HG03280 (cell line): ENCODE data around the gene HMGB2.

Source experiments
- ATAC-seq: cut with Tn5 transposase; IDR thresholded peaks from one replicate; pipeline ENCODE4 v1.9.1; 2021; ENCODE audit warnings: mild to moderate bottlenecking, moderate library complexity; ENCODE audit not compliant: unreplicated experiment

The HMGB2 gene

DNA sequence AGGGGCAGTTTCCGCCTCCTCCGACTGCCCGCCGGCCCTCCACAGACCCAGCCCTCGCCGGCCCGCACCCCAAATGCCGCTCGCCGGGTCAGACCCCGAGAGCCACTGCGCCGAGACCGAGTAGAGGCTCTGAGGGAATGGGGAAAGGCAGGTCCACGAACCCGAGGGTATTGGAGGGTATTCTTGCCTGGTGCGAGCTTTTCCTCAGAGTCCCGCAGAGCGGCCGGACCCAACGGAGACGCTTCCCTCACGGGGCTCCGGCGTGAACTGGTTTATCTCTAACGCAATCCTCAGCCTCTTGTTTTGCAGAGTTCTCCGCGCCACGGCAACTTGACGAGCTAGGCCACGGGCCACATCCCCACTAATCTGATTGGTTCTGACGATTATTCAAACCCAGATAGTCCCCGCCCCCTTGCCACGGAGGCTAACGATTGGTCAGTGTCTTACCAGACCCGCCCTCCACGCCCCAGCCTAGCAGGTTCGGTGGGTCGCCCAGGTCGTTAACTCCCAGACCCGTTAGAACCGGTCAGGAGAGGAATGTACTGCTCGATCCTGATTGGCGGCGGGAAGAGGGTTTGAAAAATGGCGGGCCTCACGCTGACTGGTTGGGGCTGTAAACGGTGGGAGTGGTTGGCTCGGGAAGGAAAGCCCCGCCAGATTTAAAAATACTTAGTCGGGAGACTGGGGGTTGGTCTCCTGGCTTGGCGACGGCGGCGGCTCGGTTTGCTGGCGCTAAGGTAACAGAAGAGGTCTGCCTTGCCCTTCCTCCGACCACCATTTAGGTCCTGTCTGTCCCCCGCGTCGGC, at the start of gene HMGB2:
TSS of gene HMGB2 (minus strand) at position 274 of the 806 bp plus-strand sequence. CDS start 709 bp downstream, outside the sequence.
- peak; percentile 96 for ATAC-seq

GRCh38 chr4:173382349-173382748, 48.2 kb upstream of the HMGB2 start:
- no peak for ATAC-seq

GRCh38 chr4:173381610-173382009, 47.5 kb upstream of the HMGB2 start:
- no peak for ATAC-seq

GRCh38 chr4:173380987-173381386, 46.8 kb upstream of the HMGB2 start:
- no peak for ATAC-seq

DNA sequence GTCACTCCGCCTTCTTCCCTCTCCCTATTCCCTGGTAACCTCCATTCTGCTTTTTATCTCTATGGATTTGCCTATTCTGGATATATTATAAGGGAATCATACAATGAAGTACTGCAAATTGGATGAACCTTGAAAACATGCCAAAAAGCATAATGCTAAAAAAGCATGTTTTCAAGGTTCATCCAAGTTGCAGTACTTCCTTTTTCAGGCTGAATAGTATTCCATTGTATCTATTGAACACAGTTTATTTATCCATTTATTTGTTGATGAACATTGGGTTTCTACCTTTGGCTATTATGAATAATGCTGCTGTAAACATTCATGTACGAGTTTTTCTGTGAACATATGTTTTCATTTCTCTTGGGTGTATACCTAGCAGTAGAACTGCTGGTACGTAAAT, 45.8 kb upstream of the HMGB2 start:
- ATAC-seq: no peak

GRCh38 chr4:173374588-173374987, 40.4 kb upstream of the HMGB2 start:
- no peak for ATAC-seq

- ATAC-seq: peak; percentile 28
Measured at GRCh38 chr4:173371292-173372192, 37.4 kb upstream of the HMGB2 start.

GRCh38 chr4:173370477-173371291, 36.5 kb upstream of the HMGB2 start, which contains the start of gene SAP30:
SAP30 (plus strand) TSS chr4:173370954; CDS start chr4:173371183, 229 bp downstream.
- ATAC-seq: peak; percentile 68

GRCh38 chr4:173370130-173370476, 35.9 kb upstream of the HMGB2 start:
- peak; percentile 4 for ATAC-seq

DNA sequence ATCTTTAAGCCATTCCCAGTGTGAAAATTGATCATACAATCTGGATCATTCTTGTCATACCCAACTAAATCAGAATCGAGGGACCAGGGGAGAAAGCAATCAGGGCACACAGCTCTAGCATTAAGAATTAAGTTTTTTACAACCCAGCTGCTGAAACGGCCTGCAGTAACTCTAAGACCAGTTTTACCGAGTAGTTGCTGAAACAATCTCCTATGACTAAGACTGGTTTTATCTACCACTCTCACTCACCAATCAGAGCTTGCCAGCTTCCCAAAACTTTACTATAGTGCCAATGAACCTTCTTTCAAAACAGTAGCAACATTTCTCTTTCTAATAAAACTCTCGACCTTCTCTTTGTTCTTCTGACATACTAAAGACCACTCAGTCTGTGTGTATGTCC, 33.8 kb upstream of the HMGB2 start:
- ATAC-seq: no peak

DNA sequence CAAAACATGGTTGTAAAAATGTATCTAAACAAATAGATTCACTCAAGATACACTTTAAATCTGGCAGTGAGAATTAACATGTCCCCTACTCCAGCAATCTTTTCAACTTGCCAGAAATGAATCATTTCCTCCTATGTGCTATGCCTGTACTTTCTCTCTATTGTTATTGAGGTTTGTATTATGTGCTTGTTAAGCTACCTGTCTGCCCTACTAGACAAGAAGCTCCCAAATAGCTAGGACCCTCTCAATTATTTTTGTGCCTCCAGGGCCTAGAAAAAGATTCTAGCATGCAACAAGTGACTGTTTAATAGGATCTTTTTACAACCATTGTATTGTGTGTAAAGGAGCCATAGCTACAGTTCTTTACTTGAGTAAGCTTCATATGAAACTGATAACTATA, 33.1 kb upstream of the HMGB2 start:
- no peak for ATAC-seq

DNA sequence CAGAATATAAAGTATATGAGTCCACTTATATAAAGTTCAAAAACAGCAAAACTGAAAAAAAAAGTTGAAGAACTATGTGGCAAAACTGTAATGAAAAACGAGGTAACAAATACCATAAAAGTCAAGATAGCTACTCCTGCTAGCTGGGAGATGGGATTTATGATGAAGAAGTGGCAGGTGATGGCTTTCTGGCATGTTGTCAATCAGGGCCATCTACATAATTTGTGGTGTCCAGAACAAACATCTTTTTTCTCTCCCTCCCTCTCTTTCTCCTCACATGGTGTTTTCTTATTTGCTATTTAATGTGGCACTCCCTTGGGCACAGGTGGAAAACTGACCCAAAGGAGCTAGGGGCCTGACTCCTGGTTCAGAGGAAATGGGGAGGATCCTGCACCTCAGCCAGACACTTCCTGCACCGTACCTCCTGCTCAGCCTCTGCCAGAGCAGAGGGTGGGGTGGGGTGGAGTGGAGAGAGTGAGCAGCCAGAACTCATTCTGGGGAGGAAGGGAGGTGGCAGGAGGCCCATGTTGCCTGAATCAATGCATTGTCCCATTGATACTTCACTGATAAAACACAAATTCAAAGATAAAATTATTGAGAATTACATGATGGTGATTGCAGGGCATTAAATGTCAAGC, 31.3 kb upstream of the HMGB2 start:
- no peak for ATAC-seq

DNA sequence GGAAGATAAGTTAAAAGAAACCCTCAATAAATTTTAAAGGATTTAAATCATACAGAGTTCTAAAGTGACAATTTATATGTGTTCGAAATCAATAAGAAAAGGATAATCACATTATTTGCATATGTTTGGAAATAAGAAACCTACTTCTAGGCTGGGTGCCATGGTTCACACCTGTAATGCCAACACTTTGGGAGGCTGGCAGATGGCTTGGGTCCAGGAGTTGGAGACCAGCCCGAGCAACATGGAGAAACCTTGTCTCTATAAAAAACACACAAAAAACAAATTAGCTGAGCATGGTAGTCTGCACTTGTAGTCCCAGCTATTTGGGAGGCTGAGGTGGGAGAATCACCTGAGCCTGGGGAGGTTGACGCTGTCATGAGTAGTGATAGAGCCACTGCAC, 28.5 kb upstream of the HMGB2 start:
- no peak for ATAC-seq

DNA sequence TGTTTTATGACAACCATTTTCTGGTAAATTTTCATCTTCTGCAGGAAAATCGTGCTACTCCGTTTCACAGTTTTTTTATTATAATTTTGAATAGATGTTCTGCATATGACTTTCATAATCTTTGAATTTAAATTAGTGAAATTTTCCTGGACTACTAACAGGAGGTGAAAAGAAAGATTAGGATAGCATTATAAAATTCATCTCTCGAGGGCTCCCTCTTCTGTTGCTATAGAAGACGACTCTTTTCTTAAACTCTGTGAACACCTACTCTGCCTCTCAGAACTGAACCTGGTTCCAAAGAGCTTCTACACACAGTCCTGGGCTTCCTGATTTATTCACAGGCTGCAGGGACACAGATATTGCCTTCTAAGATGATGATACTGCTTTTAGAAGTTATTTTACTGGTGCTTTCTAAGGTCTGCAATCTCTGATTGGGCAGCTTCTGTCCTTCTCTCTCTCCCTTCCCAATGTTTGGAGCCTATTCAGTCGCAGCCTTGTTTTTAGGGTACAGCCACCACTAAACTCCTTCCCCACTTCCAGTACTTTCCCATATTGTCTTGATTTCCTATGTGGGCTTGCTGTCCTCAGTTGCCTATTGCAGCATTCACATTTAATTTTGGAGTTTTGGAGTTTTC, 26.5 kb upstream of the HMGB2 start:
- ATAC-seq: no peak

DNA sequence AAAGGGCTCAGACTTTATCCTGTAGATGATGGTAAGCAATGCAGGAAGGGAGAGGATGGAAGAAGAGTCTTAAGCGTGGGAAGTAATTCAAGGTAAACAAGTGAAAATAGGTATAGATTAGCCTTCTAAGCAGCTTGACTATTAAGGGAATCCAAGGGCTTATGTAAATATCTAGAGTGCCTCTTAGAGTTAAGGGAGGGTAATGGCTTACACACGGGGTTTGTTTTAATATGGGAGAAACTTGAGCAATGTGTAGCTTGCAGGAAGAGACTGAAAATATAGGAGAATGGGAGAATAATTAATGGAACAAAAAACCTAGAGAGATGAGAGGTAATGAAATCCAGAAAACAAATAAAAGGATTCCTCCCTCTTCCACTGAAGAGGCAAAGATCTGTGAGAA, 23.8 kb upstream of the HMGB2 start:
- no peak for ATAC-seq

DNA sequence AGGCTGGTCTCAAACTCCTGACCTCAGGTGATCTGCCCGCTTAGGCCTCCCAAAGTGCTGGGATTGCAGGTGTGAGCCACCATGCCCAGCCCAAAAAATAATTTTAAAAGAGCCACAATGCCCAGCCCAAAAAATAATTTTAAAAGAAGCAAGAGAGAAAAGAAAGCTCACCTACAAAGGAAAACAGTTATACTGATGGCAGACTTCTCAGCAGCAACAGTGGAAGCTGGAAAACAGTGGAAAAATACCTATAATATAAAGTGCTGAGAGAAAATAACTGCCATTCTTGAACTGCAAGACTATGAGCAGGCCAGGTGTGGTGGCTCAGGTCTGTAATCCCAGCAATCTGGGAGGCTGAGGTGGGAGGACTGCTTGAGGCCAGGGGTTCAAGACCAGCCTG, 13.3 kb upstream of the HMGB2 start:
- ATAC-seq: no peak

DNA sequence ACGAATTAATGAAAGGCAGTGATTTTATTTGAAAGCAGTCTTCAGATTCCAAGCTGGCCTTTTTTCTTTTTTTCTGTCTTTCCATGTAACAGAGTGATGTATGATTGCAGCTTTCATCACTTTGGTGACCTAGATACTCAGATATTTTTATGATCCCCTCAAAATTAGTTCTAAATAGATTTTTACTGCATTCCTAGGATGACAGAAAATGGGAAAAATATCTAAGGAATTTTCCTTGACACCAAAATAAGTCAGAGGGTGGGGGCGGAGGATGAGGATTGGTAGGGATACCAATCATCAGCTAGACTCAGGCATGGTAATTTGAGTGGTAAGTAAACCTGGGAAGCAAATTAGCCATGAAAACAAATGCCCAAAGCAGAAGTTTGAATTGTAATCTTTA, 11.9 kb upstream of the HMGB2 start:
- no peak for ATAC-seq

DNA sequence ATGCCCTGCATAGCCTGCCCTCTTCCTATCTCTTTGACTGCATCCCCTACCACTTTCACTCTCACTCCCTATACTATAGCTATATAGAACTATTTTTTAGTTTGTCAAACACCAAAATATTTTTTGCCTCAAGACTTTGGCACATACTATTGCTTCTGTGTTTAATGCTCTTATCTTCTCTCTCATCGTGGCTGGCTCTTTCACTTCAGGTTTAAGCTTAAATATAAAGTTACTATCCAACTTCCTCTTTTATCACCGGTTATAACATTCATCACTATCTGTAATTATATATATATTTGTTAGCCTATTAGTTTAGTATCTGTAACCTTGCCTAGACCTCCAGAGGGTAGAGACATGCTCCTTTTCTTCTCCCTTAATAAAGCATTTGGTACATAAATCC, 11.5 kb upstream of the HMGB2 start:
- ATAC-seq: no peak

DNA sequence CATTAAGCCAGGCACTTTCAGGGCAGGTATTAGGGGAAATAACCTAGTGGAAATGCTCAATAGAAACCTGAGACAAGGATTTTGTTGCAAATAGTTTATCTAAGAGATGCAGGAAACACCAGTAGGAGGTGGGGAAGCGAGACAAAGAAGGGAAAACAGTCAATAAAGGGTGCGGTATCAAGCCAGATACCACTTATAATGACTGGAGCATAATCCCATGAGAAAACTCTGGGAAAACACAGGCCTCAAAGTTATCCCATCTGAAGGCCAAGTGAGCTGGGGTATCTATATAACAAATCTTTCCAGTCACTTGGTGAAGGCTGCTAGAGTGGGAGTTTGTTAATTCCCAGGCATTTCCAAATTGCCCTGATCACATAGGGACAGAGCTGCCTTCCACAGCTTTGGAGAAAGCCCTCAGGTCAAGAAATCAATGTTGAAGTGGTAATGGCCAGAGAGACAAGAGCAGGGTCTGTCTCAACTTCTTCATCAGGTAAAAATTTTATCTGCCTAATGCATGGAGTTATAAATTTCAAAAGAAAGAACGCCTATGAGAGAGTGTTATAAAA, 9.8 kb upstream of the HMGB2 start:
- ATAC-seq: no peak

GRCh38 chr4:173337463-173337862, 3.3 kb upstream of the HMGB2 start:
- ATAC-seq: no peak
